Measurements from ENCODE around the gene ADPRS.
A peak's percentile ranks its signal among the peaks of the same experiment; 100 is the strongest.

ADPRS gene

GRCh38 chr1:36137226-36137625 lies 48.5 kb downstream of the ADPRS start:
- Histone ChIP-seq H3K4me2 (ENCODE audit: low read length) (no peak overlapping the region), H3K27me3 (ENCODE audit: control insufficient read depth, insufficient read depth, low read length) (no peaks in the 10 kb centered on the region), H3K9me3 (replicated peaks; ENCODE audit: low read length) (no peaks in the 10 kb centered on the region), H3K36me3 (ENCODE audit: insufficient read depth, low read length) (peaks cover 37% of the 10 kb centered on the region), H3K4me1 (ENCODE audit: control insufficient read depth, insufficient read depth, low read length) (peaks cover 64% of the 10 kb centered on the region), H3K4me3 (ENCODE audit: low read length) (no peak overlapping the region), H3K9ac (ENCODE audit: low read depth, low read length) (peak overlapping the region; percentile 37)

- Histone ChIP-seq H3K9ac (ENCODE audit: low read depth, low read length) (no peak overlapping the region), H3K4me2 (ENCODE audit: low read length) (no peak overlapping the region), H3K4me3 (ENCODE audit: low read length) (no peak overlapping the region), H3K4me1 (ENCODE audit: control insufficient read depth, insufficient read depth, low read length) (peaks cover 64% of the 10 kb centered on the region), H3K36me3 (ENCODE audit: insufficient read depth, low read length) (peaks cover 37% of the 10 kb centered on the region), H3K9me3 (replicated peaks; ENCODE audit: low read length) (no peaks in the 10 kb centered on the region), H3K27me3 (ENCODE audit: control insufficient read depth, insufficient read depth, low read length) (no peaks in the 10 kb centered on the region)
Observed at GRCh38 chr1:36137776-36138175, 49.1 kb downstream of the ADPRS start.

DNA sequence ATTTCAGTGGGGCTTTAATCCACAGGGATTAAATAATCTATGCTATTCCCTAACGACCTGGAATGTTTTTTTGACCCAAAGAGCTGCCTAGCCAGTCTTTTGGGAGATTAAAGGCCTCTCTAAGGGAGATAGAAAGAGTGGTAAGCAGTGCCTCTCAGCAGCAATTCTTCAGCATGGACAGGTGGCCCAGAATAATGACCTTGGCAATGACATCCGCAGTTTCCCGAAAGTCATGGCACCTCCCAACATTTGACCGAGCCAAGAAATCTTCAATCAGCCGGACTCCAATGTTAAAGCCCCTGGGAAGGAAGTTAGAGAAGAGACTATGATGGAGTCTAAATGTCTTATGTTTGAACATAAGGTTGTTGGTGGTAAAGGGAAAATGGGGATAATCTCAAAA lies 50.8 kb downstream of the ADPRS start:
- Histone ChIP-seq H3K4me1 (ENCODE audit: control insufficient read depth, insufficient read depth, low read length) (peaks cover 48% of the 10 kb centered on the region), H3K9ac (ENCODE audit: low read depth, low read length) (no peak overlapping the region), H3K4me2 (ENCODE audit: low read length) (no peak overlapping the region), H3K4me3 (ENCODE audit: low read length) (no peak overlapping the region), H3K9me3 (replicated peaks; ENCODE audit: low read length) (no peaks in the 10 kb centered on the region), H3K27me3 (ENCODE audit: control insufficient read depth, insufficient read depth, low read length) (no peaks in the 10 kb centered on the region), H3K36me3 (ENCODE audit: insufficient read depth, low read length) (peaks cover 44% of the 10 kb centered on the region)

GRCh38 chr1:36142121-36142520 lies 53.4 kb downstream of the ADPRS start:
- no peaks in the 10 kb centered on the region for H3K9me3 ChIP-seq (replicated peaks; ENCODE audit: low read length)
- H3K4me1 ChIP-seq (ENCODE audit: control insufficient read depth, insufficient read depth, low read length) = peaks cover 22% of the 10 kb centered on the region
- H3K9ac ChIP-seq (ENCODE audit: low read depth, low read length) = no peak overlapping the region
- H3K4me3 ChIP-seq (ENCODE audit: low read length) = no peak overlapping the region
- peaks cover 37% of the 10 kb centered on the region for H3K36me3 ChIP-seq (ENCODE audit: insufficient read depth, low read length)
- no peaks in the 10 kb centered on the region for H3K27me3 ChIP-seq (ENCODE audit: control insufficient read depth, insufficient read depth, low read length)
- no peak overlapping the region for H3K4me2 ChIP-seq (ENCODE audit: low read length)

GRCh38 chr1:36143424-36143823 lies 54.7 kb downstream of the ADPRS start:
- H3K4me2 ChIP-seq (ENCODE audit: low read length) = no peak overlapping the region
- no peaks in the 10 kb centered on the region for H3K27me3 ChIP-seq (ENCODE audit: control insufficient read depth, insufficient read depth, low read length)
- no peak overlapping the region for H3K9ac ChIP-seq (ENCODE audit: low read depth, low read length)
- no peak overlapping the region for H3K4me3 ChIP-seq (ENCODE audit: low read length)
- H3K4me1 ChIP-seq (ENCODE audit: control insufficient read depth, insufficient read depth, low read length) = peaks cover 21% of the 10 kb centered on the region
- no peaks in the 10 kb centered on the region for H3K9me3 ChIP-seq (replicated peaks; ENCODE audit: low read length)
- H3K36me3 ChIP-seq (ENCODE audit: insufficient read depth, low read length) = peaks cover 24% of the 10 kb centered on the region
